ENCODE data around the gene MT1E. TPM values are rescaled to one million over a fixed set of nuclear protein-coding genes. Genes with fewer than 3 reads are reported as not detected.

Gene MT1E
- total and polyA plus RNA-seq, 2 of the 13 experiments (the other 11 are each of a cell fraction or from before 2014, with no cell fraction given), result 110 to 1,072 TPM

DNA sequence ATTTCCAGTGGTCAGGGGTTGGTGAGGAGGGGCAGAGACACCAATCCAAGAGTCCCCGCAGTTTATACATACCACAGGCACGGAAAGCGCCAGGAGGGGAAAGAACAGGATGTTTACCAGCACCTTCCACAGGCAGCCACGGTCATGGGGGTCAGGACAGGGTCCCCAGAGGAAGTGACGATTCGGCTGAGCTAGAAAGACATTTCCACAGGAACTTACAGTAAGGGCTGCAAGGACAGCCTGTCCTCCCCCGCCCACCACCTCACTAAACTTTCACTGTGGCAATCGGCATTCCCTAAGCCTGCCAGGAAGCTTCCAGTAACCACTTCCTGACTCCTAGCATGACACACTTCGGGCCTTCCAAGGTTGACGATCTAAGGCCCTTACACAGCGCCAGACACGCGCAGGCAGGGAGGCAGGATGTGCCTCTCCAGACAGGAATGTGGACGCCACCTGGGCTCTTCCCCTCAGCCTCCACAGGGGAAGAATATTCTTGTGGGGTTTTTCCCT lies 18.4 kb upstream of the MT1E start (continued):
- TF ChIP-seq, protein P1, sequence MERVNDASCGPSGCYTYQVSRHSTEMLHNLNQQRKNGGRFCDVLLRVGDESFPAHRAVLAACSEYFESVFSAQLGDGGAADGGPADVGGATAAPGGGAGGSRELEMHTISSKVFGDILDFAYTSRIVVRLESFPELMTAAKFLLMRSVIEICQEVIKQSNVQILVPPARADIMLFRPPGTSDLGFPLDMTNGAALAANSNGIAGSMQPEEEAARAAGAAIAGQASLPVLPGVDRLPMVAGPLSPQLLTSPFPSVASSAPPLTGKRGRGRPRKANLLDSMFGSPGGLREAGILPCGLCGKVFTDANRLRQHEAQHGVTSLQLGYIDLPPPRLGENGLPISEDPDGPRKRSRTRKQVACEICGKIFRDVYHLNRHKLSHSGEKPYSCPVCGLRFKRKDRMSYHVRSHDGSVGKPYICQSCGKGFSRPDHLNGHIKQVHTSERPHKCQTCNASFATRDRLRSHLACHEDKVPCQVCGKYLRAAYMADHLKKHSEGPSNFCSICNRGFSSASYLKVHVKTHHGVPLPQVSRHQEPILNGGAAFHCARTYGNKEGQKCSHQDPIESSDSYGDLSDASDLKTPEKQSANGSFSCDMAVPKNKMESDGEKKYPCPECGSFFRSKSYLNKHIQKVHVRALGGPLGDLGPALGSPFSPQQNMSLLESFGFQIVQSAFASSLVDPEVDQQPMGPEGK (CRISPR knock-in tag; IDR thresholded peaks at IDR 0.05), result peak; percentile 41; the same call in 1 of the 2 replicates
- TF ChIP-seq ZNF747 (CRISPR knock-in tag; IDR thresholded peaks at IDR 0.05; ENCODE audit: borderline replicate concordance) (no peak), HDAC1 (CRISPR knock-in tag; IDR thresholded peaks at IDR 0.05) (peak; percentile 87), ZNF30 (CRISPR knock-in tag; IDR thresholded peaks at IDR 0.05) (0 out of 2 replicates have a peak, but pooled peaks have one; percentile 68), ZNF326 (CRISPR knock-in tag; IDR thresholded peaks at IDR 0.05; ENCODE audit: borderline replicate concordance) (no peak), ZNF614 (CRISPR knock-in tag; IDR thresholded peaks at IDR 0.05; ENCODE audit: borderline replicate concordance) (peak; percentile 55; the same call in 1 of the 2 replicates), RBAK (CRISPR knock-in tag; IDR thresholded peaks at IDR 0.05) (0 out of 2 replicates have a peak, but pooled peaks have one; percentile 60), NRL (CRISPR knock-in tag; IDR thresholded peaks at IDR 0.05; ENCODE audit: borderline replicate concordance) (peak; percentile 90), HHEX (CRISPR knock-in tag; IDR thresholded peaks at IDR 0.05) (no peak), ZNF350 (CRISPR knock-in tag; IDR thresholded peaks at IDR 0.05; ENCODE audit: borderline replicate concordance, low read depth) (peak; percentile 86; the same call in 1 of the 2 replicates), ZNF296 (CRISPR knock-in tag; conservative IDR thresholded peaks at IDR 0.05) (peak; percentile 21; the same call in 1 of the 2 replicates), REL (CRISPR knock-in tag; conservative IDR thresholded peaks at IDR 0.05) (no peak), ZNF143 (CRISPR knock-in tag; IDR thresholded peaks at IDR 0.05) (0 out of 2 replicates have a peak, but pooled peaks have one; percentile 14), ZFX (CRISPR knock-in tag; IDR thresholded peaks at IDR 0.05; ENCODE audit: low read depth) (peak; percentile 97), ZFY (CRISPR knock-in tag; IDR thresholded peaks at IDR 0.05) (peak; percentile 88)
- TF ChIP-seq, protein P2, sequence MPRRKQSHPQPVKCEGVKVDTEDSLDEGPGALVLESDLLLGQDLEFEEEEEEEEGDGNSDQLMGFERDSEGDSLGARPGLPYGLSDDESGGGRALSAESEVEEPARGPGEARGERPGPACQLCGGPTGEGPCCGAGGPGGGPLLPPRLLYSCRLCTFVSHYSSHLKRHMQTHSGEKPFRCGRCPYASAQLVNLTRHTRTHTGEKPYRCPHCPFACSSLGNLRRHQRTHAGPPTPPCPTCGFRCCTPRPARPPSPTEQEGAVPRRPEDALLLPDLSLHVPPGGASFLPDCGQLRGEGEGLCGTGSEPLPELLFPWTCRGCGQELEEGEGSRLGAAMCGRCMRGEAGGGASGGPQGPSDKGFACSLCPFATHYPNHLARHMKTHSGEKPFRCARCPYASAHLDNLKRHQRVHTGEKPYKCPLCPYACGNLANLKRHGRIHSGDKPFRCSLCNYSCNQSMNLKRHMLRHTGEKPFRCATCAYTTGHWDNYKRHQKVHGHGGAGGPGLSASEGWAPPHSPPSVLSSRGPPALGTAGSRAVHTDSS (CRISPR knock-in tag; conservative IDR thresholded peaks at IDR 0.05), result 0 out of 2 replicates have a peak, but pooled peaks have one; percentile 32
- TF ChIP-seq, protein P3, sequence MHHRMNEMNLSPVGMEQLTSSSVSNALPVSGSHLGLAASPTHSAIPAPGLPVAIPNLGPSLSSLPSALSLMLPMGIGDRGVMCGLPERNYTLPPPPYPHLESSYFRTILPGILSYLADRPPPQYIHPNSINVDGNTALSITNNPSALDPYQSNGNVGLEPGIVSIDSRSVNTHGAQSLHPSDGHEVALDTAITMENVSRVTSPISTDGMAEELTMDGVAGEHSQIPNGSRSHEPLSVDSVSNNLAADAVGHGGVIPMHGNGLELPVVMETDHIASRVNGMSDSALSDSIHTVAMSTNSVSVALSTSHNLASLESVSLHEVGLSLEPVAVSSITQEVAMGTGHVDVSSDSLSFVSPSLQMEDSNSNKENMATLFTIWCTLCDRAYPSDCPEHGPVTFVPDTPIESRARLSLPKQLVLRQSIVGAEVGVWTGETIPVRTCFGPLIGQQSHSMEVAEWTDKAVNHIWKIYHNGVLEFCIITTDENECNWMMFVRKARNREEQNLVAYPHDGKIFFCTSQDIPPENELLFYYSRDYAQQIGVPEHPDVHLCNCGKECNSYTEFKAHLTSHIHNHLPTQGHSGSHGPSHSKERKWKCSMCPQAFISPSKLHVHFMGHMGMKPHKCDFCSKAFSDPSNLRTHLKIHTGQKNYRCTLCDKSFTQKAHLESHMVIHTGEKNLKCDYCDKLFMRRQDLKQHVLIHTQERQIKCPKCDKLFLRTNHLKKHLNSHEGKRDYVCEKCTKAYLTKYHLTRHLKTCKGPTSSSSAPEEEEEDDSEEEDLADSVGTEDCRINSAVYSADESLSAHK (CRISPR knock-in tag; IDR thresholded peaks at IDR 0.05; ENCODE audit: borderline replicate concordance), result no peak
- TF ChIP-seq, protein P4, sequence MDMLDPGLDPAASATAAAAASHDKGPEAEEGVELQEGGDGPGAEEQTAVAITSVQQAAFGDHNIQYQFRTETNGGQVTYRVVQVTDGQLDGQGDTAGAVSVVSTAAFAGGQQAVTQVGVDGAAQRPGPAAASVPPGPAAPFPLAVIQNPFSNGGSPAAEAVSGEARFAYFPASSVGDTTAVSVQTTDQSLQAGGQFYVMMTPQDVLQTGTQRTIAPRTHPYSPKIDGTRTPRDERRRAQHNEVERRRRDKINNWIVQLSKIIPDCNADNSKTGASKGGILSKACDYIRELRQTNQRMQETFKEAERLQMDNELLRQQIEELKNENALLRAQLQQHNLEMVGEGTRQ (IDR thresholded peaks at IDR 0.05; ENCODE audit: low read depth, low read length), result no peak
- TF ChIP-seq, protein P4 (CRISPR knock-in tag; IDR thresholded peaks at IDR 0.05; ENCODE audit: borderline replicate concordance), result no peak
- TF ChIP-seq, protein P5, sequence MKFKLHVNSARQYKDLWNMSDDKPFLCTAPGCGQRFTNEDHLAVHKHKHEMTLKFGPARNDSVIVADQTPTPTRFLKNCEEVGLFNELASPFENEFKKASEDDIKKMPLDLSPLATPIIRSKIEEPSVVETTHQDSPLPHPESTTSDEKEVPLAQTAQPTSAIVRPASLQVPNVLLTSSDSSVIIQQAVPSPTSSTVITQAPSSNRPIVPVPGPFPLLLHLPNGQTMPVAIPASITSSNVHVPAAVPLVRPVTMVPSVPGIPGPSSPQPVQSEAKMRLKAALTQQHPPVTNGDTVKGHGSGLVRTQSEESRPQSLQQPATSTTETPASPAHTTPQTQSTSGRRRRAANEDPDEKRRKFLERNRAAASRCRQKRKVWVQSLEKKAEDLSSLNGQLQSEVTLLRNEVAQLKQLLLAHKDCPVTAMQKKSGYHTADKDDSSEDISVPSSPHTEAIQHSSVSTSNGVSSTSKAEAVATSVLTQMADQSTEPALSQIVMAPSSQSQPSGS (CRISPR knock-in tag; IDR thresholded peaks at IDR 0.05), result peak; percentile 25

Data from HepG2 (cell line).